ENCODE measurements around the gene ST8SIA1. TPM values are rescaled to one million over a fixed set of nuclear protein-coding genes. Genes with fewer than 3 reads are reported as not detected.
A peak's percentile ranks its signal among the peaks of the same experiment; 100 is the strongest.

The ST8SIA1 gene
- total and polyA plus RNA-seq, 2 donors (not counting 1 experiment from before 2014, with no cell fraction given), result 0.45 to 23.9 TPM

GRCh38 chr12:22256605-22257004 is 77.9 kb downstream of the ST8SIA1 start:
- no peak overlapping the region for H3K9ac ChIP-seq (ENCODE audit: insufficient read depth, low read length)
- DNase-seq (ENCODE audit: low read depth in 2 of 2), result peak in 1 of 2 donors; percentile 12
- no peaks in the 10 kb centered on the region for H3K27me3 ChIP-seq (ENCODE audit: control insufficient read depth, insufficient read depth, low read length)
- no peaks in the 10 kb centered on the region for H4K20me1 ChIP-seq (ENCODE audit: control insufficient read depth, extremely low read depth, insufficient read depth, low read length)
- H3K27ac ChIP-seq (ENCODE audit: insufficient read depth, low read length), result no peak overlapping the region
- no peak overlapping the region for H3K4me3 ChIP-seq (replicated peaks in 1 of 4; ENCODE audit: control extremely low read depth in 1 of 4, insufficient read depth in 1 of 4, low read depth in 3 of 4, low read length in 4 of 4)
- TF ChIP-seq EZH2 (IDR thresholded peaks at IDR 0.05; ENCODE audit: low read length, missing control alignments), result no peak
- TF ChIP-seq, protein P1, sequence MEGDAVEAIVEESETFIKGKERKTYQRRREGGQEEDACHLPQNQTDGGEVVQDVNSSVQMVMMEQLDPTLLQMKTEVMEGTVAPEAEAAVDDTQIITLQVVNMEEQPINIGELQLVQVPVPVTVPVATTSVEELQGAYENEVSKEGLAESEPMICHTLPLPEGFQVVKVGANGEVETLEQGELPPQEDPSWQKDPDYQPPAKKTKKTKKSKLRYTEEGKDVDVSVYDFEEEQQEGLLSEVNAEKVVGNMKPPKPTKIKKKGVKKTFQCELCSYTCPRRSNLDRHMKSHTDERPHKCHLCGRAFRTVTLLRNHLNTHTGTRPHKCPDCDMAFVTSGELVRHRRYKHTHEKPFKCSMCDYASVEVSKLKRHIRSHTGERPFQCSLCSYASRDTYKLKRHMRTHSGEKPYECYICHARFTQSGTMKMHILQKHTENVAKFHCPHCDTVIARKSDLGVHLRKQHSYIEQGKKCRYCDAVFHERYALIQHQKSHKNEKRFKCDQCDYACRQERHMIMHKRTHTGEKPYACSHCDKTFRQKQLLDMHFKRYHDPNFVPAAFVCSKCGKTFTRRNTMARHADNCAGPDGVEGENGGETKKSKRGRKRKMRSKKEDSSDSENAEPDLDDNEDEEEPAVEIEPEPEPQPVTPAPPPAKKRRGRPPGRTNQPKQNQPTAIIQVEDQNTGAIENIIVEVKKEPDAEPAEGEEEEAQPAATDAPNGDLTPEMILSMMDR (conservative IDR thresholded peaks at IDR 0.05 in 1 of 2, IDR thresholded peaks at IDR 0.05 in 1 of 2; ENCODE audit: low read depth in 1 of 2, low read length in 2 of 2), result no peak
- no peaks in the 10 kb centered on the region for H3K79me2 ChIP-seq (ENCODE audit: control insufficient read depth, insufficient read depth, low read length)
- no peak overlapping the region for H2AFZ ChIP-seq (ENCODE audit: low read length)
- H3K4me1 ChIP-seq (ENCODE audit: control insufficient read depth, extremely low read depth, insufficient read depth, low read length), result no peaks in the 10 kb centered on the region
- H3K9me3 ChIP-seq (ENCODE audit: control insufficient read depth, insufficient read depth, low read depth, low read length), result no peaks in the 10 kb centered on the region
- H3K36me3 ChIP-seq (ENCODE audit: control insufficient read depth, insufficient read depth, low read length), result no peaks in the 10 kb centered on the region
- no peak overlapping the region for H3K4me2 ChIP-seq (ENCODE audit: extremely low read depth, insufficient read depth, low read length)

DNA sequence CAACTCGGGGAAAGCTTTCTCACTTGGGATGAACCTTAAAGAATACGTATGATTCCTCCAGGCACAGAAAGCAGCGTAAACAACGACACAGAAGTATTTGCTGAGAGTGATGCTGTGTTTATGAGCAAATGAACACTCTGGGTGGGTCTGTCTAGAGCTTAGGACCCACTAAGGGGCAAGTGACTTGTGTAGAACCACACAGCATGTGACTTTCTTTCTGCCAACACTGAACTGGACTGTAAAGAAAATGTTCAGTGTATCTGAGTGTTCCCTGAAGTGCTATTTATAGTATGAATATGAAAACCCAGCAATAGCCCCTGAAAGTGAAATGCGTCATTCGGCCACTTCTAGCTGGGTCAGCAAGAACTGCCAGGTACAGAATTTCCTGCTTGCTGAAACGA is 78.5 kb downstream of the ST8SIA1 start:
- Histone ChIP-seq H3K9ac (ENCODE audit: insufficient read depth, low read length) (no peak overlapping the region), H2AFZ (ENCODE audit: low read length) (no peak overlapping the region), H3K36me3 (ENCODE audit: control insufficient read depth, insufficient read depth, low read length) (no peaks in the 10 kb centered on the region), H3K27me3 (ENCODE audit: control insufficient read depth, insufficient read depth, low read length) (no peaks in the 10 kb centered on the region), H3K4me1 (ENCODE audit: control insufficient read depth, extremely low read depth, insufficient read depth, low read length) (no peaks in the 10 kb centered on the region), H4K20me1 (ENCODE audit: control insufficient read depth, extremely low read depth, insufficient read depth, low read length) (no peaks in the 10 kb centered on the region), H3K9me3 (ENCODE audit: control insufficient read depth, insufficient read depth, low read depth, low read length) (no peaks in the 10 kb centered on the region), H3K79me2 (ENCODE audit: control insufficient read depth, insufficient read depth, low read length) (no peaks in the 10 kb centered on the region), H3K4me2 (ENCODE audit: extremely low read depth, insufficient read depth, low read length) (no peak overlapping the region), H3K4me3 (replicated peaks in 1 of 4; ENCODE audit: control extremely low read depth in 1 of 4, insufficient read depth in 1 of 4, low read depth in 3 of 4, low read length in 4 of 4) (no peak overlapping the region), H3K27ac (ENCODE audit: insufficient read depth, low read length) (no peak overlapping the region)
- DNase-seq (ENCODE audit: low read depth in 2 of 2), result peak; percentile 29 to 80
- TF ChIP-seq, protein P1 (conservative IDR thresholded peaks at IDR 0.05 in 1 of 2, IDR thresholded peaks at IDR 0.05 in 1 of 2; ENCODE audit: low read depth in 1 of 2, low read length in 2 of 2), result no peak
- TF ChIP-seq EZH2 (IDR thresholded peaks at IDR 0.05; ENCODE audit: low read length, missing control alignments), result no peak

DNA sequence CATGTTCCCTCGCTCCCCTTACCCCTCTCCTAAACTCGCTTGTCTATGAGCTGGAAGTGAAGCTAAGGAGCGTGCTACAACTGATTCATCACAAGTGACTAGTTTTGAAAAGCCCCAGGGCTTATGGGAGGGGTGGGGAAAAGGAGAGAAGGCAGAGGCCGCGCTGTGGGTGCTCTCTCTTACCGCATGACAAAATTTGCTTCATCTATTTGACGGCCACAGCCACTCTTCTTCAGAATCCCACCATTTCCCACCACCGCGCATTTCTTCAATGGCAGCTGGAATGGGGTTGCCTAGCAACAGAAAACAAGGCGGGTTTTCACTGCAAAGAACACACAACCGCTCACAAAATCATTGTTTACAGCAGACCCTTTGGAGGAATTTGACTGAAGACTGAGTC is 79.4 kb downstream of the ST8SIA1 start:
- DNase-seq (ENCODE audit: low read depth in 2 of 2), result peak; percentile 52 to 57
- Histone ChIP-seq H3K27me3 (ENCODE audit: control insufficient read depth, insufficient read depth, low read length) (no peaks in the 10 kb centered on the region), H3K4me3 (replicated peaks in 1 of 4; ENCODE audit: control extremely low read depth in 1 of 4, insufficient read depth in 1 of 4, low read depth in 3 of 4, low read length in 4 of 4) (no peak overlapping the region), H4K20me1 (ENCODE audit: control insufficient read depth, extremely low read depth, insufficient read depth, low read length) (no peaks in the 10 kb centered on the region), H3K9ac (ENCODE audit: insufficient read depth, low read length) (no peak overlapping the region), H3K4me1 (ENCODE audit: control insufficient read depth, extremely low read depth, insufficient read depth, low read length) (no peaks in the 10 kb centered on the region), H3K79me2 (ENCODE audit: control insufficient read depth, insufficient read depth, low read length) (no peaks in the 10 kb centered on the region), H3K9me3 (ENCODE audit: control insufficient read depth, insufficient read depth, low read depth, low read length) (no peaks in the 10 kb centered on the region), H3K4me2 (ENCODE audit: extremely low read depth, insufficient read depth, low read length) (no peak overlapping the region), H3K36me3 (ENCODE audit: control insufficient read depth, insufficient read depth, low read length) (no peaks in the 10 kb centered on the region), H3K27ac (ENCODE audit: insufficient read depth, low read length) (no peak overlapping the region), H2AFZ (ENCODE audit: low read length) (no peak overlapping the region)
- TF ChIP-seq, protein P1 (conservative IDR thresholded peaks at IDR 0.05 in 1 of 2, IDR thresholded peaks at IDR 0.05 in 1 of 2; ENCODE audit: low read depth in 1 of 2, low read length in 2 of 2), result no peak
- TF ChIP-seq EZH2 (IDR thresholded peaks at IDR 0.05; ENCODE audit: low read length, missing control alignments), result no peak

Data from fibroblast of lung (primary cell).